Mucosa of gallbladder (tissue), 1 donor: ENCODE data around the gene PPARD. TPM values are rescaled to one million over a fixed set of nuclear protein-coding genes. Genes with fewer than 3 reads are reported as not detected.

Source experiments
- DNase-seq: peaks from one replicate; pipeline ENCODE4 v3.0.0-alpha.2; 2020; ENCODE audit warnings: low spot score
- total RNA-seq: library from RNA; stranded (reverse); gene quantifications from one replicate; pipeline ENCODE4 v1.2.1, GENCODE V29; 2021
- donor health status: DM: no; HTN: no; CAD: no.

Gene PPARD
- total RNA-seq, 1 donor from 2014 or later = 27.9 TPM

DNA sequence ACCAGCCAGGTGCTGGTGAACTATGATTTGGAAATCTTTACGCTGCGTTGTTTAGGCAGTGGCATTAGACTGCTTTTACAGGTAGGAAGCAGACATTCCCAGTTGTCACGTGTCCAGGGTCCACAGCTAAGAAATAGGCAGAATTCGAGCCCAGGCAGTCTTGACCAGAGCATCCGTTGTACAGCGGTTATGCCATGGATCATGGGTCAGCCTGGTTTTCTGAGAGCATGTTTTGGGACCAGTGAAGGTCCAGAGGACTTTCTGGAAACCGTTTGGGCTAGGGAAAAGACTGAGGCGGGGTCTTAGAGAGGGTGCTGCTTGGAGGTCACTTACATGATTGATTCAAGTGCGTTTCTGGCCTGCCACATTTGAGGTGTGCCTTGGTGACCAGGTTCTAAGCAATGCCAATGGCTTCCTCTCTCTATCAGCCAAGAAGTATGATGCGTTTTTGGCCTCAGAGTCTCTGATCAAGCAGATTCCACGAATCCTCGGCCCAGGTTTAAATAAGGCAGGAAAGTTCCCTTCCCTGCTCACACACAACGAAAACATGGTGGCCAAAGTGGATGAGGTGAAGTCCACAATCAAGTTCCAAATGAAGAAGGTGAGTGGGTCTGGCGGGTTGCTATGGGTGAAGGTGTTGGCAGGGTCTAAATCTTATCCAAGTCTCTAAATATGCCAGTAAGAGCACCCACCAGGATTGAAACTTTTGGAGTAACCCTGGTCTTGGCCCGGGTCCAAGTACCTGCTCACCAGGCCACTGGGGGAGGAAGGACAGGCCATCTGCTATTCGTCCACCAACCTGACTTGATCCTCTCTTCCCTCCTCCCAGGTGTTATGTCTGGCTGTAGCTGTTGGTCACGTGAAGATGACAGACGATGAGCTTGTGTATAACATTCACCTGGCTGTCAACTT, 127.6 kb downstream of the PPARD start:
- no peak for DNase-seq

DNA sequence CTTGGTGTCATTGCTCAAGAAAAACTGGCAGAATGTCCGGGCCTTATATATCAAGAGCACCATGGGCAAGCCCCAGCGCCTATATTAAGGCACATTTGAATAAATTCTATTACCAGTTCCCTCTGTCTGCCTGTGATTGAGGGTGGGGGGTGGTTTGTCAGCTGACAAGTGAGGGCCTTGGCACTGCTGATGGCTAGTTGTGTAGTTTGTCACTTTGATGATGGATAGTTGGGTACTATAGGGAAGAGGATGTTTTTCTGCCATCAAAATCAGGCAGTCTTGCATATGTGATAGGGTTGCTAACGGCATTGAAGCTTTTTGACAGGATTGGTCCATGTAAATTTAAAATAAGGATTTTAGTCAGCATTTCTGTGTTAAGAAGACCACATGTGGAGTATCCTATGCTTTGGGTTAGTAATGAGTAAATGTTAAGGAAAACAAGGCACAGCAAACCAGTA, 128.3 kb downstream of the PPARD start:
- DNase-seq = no peak

DNA sequence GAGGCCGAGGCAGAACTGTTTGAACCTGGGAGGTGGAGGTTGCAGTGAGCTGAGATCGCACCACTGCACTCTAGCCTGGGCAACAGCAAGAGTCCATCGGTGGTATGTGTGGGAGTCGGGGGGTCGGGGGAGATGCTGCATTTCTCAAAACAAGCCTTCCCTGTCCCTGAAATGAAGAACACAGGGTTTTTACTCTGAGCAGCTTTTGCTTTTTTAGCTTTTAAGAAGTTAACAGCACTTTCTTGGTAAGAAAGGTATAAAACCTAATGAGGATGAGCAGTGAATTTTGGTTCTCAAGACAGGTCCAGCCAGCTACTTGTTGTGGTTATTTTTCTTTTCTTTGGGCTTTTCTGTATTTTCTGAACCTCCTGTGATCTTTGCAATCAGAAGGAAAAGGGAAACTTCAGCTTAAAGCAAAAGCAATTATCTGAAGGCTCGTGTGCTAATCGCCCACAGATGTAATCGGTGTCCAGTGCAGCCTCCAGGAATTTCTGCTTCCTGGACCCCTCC, 129.5 kb downstream of the PPARD start:
- DNase-seq = no peak

DNA sequence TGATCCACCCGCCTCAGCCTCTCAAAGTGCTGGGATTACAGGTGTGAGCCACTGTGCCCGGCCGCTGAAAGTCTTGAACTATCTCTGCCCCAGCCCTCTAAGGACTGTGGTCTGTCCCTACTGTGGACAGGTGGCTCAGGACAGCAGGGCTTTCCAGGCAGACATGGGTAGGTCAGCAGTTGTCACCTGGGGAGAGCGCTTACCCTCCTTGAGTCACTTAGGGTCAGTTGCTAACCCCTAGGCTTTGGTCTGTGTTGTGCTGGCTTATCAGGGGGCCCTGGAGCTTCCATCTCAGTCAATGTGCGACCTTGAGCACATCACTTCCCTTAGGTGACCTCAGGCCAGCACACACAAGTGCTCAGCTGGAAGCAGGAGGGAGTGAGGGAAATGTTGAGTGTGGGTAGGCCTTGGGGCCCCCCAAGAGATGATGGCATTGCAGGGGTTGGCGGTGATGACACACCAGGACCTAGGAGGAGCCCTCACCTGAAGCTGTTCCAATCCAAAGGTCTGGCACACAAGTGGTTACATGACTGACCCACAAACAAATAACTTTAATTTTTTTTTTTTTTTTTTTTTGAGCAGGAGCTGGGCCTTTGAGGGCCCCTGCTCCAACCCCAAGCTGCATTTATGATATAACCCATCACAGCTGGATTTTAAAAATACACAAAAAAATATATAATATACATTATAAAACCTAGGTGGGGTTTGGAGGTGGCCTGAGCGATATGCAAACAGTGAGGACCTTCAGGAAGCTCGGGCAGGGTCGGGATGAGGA, 130.9 kb downstream of the PPARD start:
- no peak for DNase-seq

DNA sequence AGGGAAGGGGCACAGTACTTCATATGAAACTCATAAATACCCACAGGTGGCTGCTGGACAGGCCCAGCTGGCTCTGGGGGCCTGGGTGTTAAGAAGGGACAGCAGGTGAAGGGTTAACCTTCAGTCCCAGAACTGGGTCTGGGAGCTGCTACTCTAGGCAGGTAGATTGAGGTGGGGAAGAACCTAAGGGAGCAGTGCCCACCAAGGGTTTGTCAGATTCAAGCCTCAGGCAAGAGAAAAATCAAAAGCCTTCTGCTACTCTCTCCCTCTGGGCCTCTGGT, 131.4 kb downstream of the PPARD start:
- no peak for DNase-seq

DNA sequence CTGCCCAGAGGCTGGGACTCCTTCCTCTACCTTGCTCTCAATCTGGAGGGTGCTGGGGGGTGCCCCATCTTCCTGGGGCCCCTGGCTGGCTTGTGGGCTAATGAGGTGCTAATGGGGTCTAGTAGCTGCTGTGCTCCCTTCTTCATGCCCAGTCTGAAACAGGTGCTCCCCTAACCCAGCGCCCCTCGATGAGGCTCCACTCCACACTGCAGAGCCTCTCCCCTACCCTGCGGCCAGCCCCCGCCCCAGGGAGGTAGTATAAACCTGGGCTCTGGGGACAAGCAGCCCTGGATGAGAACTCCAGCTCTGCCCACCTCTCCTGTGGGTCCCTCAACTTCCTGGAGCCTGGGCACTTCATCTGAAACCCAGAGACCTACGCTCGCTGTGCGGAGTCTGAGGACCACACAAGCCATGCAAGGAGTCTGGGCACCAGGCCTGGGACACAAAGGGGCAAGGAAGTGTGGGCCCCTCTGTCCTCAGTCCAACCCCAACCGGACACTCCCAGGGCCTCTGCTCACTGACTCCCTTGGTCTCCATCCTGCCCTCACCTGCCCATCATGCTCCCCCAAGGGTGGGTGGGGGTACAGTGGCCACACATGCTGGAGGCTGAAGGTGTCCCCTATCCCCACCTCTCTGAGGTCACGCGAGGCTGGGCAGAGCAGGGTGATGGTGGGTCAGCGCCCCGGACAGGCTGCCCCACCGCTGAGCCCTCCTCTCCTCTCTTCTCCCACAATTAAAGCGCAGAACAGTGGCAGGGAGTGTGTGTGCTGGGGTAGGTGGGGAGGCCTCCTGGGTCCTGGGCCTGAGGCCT, 132.0 kb downstream of the PPARD start:
- DNase-seq = no peak

DNA sequence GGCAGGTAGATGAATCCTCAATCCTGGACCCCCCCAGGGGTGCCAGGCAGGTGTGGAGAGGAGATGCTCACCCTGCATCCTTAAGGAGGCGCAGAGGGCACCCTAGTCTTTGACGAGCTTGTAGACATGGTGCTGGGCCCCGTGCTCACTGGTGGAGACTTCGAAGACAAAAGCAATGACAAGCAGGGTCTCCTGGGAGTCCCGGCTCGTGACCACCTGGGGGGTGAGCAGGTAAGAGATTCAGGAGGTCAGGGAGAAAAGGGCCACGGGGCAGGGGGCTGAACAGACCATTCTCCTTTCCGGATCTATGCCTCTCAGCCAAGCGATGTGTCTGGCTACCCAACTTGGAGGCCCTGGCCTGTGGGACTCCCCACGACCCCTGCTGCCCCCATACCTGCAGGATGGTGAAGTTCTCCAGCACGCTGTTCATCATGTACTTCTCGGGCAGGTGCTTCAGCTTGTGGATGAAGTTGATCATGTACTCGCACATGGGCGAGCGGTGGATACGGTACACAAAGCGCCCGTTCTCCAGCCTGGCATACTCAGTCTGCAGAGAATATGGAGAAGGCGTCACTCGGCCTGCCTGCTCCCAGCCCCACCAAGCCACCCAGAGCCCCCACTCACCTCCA, 132.7 kb downstream of the PPARD start:
- no peak for DNase-seq

DNA sequence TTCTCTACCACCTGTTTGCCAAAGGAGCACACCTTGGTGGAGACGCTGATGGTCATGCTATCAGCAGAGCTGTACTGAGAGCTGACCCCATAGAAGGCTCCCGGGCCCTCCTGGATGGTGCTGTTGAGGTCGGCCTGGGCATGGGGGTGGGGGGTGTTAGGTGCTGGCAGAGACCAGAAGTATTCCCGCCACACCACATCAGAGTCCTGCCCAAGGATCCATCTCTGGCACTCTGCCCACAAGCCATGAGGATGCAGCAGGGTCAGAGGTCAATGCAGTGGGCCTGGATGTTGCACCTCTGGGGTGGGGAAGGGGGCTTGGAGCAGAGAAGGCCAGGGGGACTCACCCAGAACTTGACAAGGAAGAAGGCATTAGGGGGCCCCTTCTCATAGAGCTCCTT, 133.2 kb downstream of the PPARD start:
- no peak for DNase-seq

DNA sequence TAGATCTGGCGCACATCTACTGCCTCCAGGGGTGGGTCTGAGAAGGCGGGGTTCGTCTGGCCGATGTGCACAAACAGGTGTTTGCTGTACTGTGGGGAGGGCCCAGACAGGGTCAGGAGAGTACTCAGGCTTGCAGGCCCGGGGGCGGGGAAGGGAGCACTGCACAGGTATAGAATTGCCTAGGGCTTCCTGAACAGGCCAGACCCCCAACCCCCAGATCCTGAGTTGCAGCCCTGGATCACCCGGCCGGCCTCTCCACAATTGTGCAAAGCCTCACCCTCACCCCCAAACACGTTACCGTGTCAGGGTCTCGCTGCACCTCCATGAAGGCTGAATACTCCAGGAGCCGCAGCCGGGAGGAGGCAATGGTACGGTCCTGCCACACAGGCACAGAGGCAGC, 133.6 kb downstream of the PPARD start:
- DNase-seq = no peak

DNA sequence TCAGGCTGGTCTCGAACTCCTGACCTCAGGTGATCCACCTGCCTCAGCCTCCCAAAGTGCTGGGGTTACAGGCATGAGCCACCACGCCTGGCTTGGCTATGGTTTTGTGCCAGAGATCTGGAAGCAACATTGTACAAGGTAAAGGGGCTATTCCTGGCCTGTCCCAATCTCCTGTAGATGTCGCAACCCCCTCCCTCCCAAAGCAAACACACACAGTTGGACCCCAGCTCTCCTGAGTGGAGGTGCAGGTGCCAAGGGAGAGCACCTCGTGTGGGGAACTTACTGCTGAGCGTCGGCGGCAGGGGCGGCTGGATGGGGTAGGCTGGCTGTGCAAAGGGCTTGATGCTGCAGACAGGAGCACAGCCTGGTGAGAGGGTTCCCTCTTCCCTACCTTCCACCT, 134.7 kb downstream of the PPARD start:
- no peak for DNase-seq

Other genes with a start within 250 kb of the PPARD start
- gene TCP11, start 201.2 kb upstream of the PPARD start, total RNA-seq = not detected
- 0.37 TPM for gene SCUBE3, start 128.6 kb upstream of the PPARD start, total RNA-seq
- gene ZNF76, start 82.8 kb upstream of the PPARD start, total RNA-seq = 38.3 TPM
- 19.5 TPM for gene DEF6, start 44.7 kb upstream of the PPARD start, total RNA-seq
- gene FANCE, start 109.8 kb downstream of the PPARD start, total RNA-seq = 2.6 TPM
- 921 TPM for gene RPL10A, start 125.8 kb downstream of the PPARD start, total RNA-seq
- 45.3 TPM for gene TEAD3, start 154.5 kb downstream of the PPARD start, total RNA-seq
- not detected for gene TULP1, start 170.3 kb downstream of the PPARD start, total RNA-seq